HG03442 (cell line): Measurements from ENCODE around the gene PADI1.
"Not testable (repeated sequence)": the region's sequence is repeated elsewhere in the genome, so short reads cannot be mapped to it uniquely, and the experiment has no call there.

Experiments
- ATAC-seq: cut with Tn5 transposase; IDR thresholded peaks from one replicate; pipeline ENCODE4 v1.9.1; 2021; ENCODE audit warnings: mild to moderate bottlenecking, moderate library complexity; ENCODE audit not compliant: unreplicated experiment

Gene PADI1

GRCh38 chr1:17239420-17239819 lies 34.5 kb downstream of the PADI1 start:
- ATAC-seq: no peak

- not testable (repeated sequence) for ATAC-seq
Measured at GRCh38 chr1:17241011-17241779, 36.3 kb downstream of the PADI1 start.

GRCh38 chr1:17241780-17242074 lies 36.8 kb downstream of the PADI1 start:
- ATAC-seq: not testable (repeated sequence)

GRCh38 chr1:17243274-17243673 lies 38.3 kb downstream of the PADI1 start:
- no peak for ATAC-seq

- no peak for ATAC-seq
Measured at GRCh38 chr1:17244821-17245740, 40.2 kb downstream of the PADI1 start.

GRCh38 chr1:17245816-17246325 lies 40.9 kb downstream of the PADI1 start:
- ATAC-seq: no peak

- ATAC-seq: no peak
Measured at GRCh38 chr1:17246971-17247370, 42.0 kb downstream of the PADI1 start.

GRCh38 chr1:17248781-17249180 lies 43.9 kb downstream of the PADI1 start, which contains the start of gene PADI3:
Gene PADI3 (plus strand): TSS chr1:17249098. CDS start chr1:17249138, 40 bp downstream.
- ATAC-seq: no peak

- ATAC-seq: no peak
Measured at GRCh38 chr1:17250601-17251000, 45.7 kb downstream of the PADI1 start.

- ATAC-seq: no peak
Measured at GRCh38 chr1:17251246-17251645, 46.3 kb downstream of the PADI1 start.

GRCh38 chr1:17251701-17252376 lies 46.9 kb downstream of the PADI1 start:
- no peak for ATAC-seq

- ATAC-seq: no peak
Measured at GRCh38 chr1:17255336-17255735, 50.4 kb downstream of the PADI1 start.

GRCh38 chr1:17258116-17258757 lies 53.3 kb downstream of the PADI1 start:
- ATAC-seq: no peak

- ATAC-seq: no peak
Measured at GRCh38 chr1:17258758-17259130, 53.8 kb downstream of the PADI1 start.

- ATAC-seq: no peak
Measured at GRCh38 chr1:17259233-17259873, 54.4 kb downstream of the PADI1 start.

GRCh38 chr1:17260264-17260663 lies 55.3 kb downstream of the PADI1 start:
- ATAC-seq: no peak

- ATAC-seq: no peak
Measured at GRCh38 chr1:17260738-17261137, 55.8 kb downstream of the PADI1 start.

- ATAC-seq: no peak
Measured at GRCh38 chr1:17263936-17264335, 59.0 kb downstream of the PADI1 start.

- no peak for ATAC-seq
Measured at GRCh38 chr1:17264470-17264869, 59.5 kb downstream of the PADI1 start.

GRCh38 chr1:17265162-17265561 lies 60.2 kb downstream of the PADI1 start:
- no peak for ATAC-seq
